Skeletal muscle tissue (tissue), 4 donors: Measurements from ENCODE around the gene MUL1. TPM values are rescaled to one million over a fixed set of nuclear protein-coding genes. Genes with fewer than 3 reads are reported as not detected.

ENCODE experiments used
- H3K27ac ChIP-seq: one replicate; pipeline ENCODE4 v1.7.0; 2013; ENCODE audit warnings: mild to moderate bottlenecking, low read depth, low read length, inconsistent platforms
- H3K27me3 ChIP-seq, 3 donors: one replicate each; pipeline ENCODE4 v1.7.0; 2013; ENCODE audit warnings: low read length in 3 of 3; ENCODE audit not compliant: control insufficient read depth in 3 of 3, insufficient read depth in 3 of 3
- H3K36me3 ChIP-seq, 3 donors: one replicate each; pipeline ENCODE4 v1.7.0; 2013; ENCODE audit warnings: low read length in 3 of 3; ENCODE audit not compliant: control insufficient read depth in 3 of 3, insufficient read depth in 3 of 3
- H3K4me1 ChIP-seq, 3 donors: one replicate each; pipeline ENCODE4 v1.7.0; 2013; ENCODE audit warnings: low read length in 3 of 3, mild to moderate bottlenecking in 3 of 3; ENCODE audit not compliant: control insufficient read depth in 3 of 3, insufficient read depth in 3 of 3
- H3K4me3 ChIP-seq, 3 donors: one replicate each; pipeline ENCODE4 v1.7.0; 2013; ENCODE audit warnings: low read length in 3 of 3
- H3K9ac ChIP-seq, 3 donors: one replicate each; pipeline ENCODE4 v1.7.0; 2013; ENCODE audit warnings: low read length in 3 of 3, mild to moderate bottlenecking in 3 of 3, moderate library complexity in 2 of 3, low read depth in 1 of 3
- H3K9me3 ChIP-seq, 3 donors: one replicate each; pipeline ENCODE4 v1.7.0; 2013; ENCODE audit warnings: low read length in 3 of 3; ENCODE audit not compliant: control insufficient read depth in 3 of 3
- total RNA-seq: library from RNA; depleted of rRNA; stranded (reverse); fragments of >200 nt; gene quantifications from one replicate; pipeline ENCODE4 v1.2.3, GENCODE V29; 2014
- donor health status: Osteomylitis.

Gene MUL1
- total RNA-seq, 1 donor from 2014 or later: 15.1 TPM

DNA sequence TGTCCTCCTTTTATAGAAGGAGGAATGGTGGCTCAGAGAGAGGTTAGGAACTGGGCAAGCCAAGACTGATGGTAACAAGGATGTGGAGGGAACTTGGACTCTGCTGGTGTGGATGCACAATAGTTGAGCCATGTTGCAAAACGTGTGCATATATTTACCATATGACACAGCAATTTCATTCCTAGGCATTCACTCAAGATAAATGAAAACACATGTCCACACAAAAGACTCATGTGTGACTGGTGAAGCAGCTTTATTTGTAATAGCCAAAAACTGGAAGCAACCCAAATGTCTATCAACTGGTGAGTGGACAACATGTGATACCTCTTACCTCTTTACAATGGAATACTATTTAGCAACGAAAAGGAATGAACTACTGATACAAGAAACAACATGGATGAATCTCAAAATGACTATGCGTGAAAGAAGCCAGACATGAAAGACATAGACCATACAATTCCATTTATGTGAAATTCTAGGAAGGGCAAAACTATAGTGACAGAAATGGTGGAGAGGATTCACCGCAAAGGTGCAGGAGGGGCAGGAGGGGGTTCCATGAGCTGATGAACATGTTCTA lies 58.1 kb downstream of the MUL1 start:
- H3K4me1 ChIP-seq: no peaks in the 10 kb centered on the region
- H3K9me3 ChIP-seq: peaks cover 0 to 2% (median 0%) of the 10 kb centered on the region in 3 donors
- H3K27ac ChIP-seq: no peak overlapping the region
- H3K27me3 ChIP-seq: peaks cover 9 to 25% (median 18%) of the 10 kb centered on the region in 3 donors
- H3K4me3 ChIP-seq: no peak overlapping the region
- no peak overlapping the region for H3K9ac ChIP-seq
- H3K36me3 ChIP-seq: no peaks in the 10 kb centered on the region

Other genes with a start within 250 kb of the MUL1 start
- 0.52 TPM for gene VWA5B1, start 217.3 kb downstream of the MUL1 start, total RNA-seq
- 0.52 TPM for gene CAMK2N1, start 21.9 kb downstream of the MUL1 start, total RNA-seq
- 0.52 TPM for gene FAM43B, start 44.4 kb upstream of the MUL1 start, total RNA-seq
- gene CDA, start 80.9 kb upstream of the MUL1 start, total RNA-seq: not detected
- gene PINK1, start 125.3 kb upstream of the MUL1 start, total RNA-seq: 56.4 TPM
- 146 TPM for gene DDOST, start 153.2 kb upstream of the MUL1 start, total RNA-seq
- 3.7 TPM for gene KIF17, start 209.9 kb upstream of the MUL1 start, total RNA-seq
- under 0.01 TPM for gene SH2D5, start 224.6 kb upstream of the MUL1 start, total RNA-seq